NCI-H146 (cell line): ENCODE measurements around the gene CHST11.
"Not testable (repeated sequence)": the region's sequence is repeated elsewhere in the genome, so short reads cannot be mapped to it uniquely, and the experiment has no call there.

Source experiments
- DNase-seq: peaks from one replicate; lab custom pipeline; 2025; lab: John Stamatoyannopoulos, UW

CHST11 gene

GRCh38 chr12:104741077-104741476, 284.3 kb downstream of the CHST11 start:
- DNase-seq: no peak

- DNase-seq: no peak
Measured at GRCh38 chr12:104741497-104742367, 285.0 kb downstream of the CHST11 start.

- DNase-seq: peak; percentile 8
Measured at GRCh38 chr12:104742551-104743201, 285.9 kb downstream of the CHST11 start.

- DNase-seq: no peak
Measured at GRCh38 chr12:104743202-104743580, 286.4 kb downstream of the CHST11 start.

- not testable (repeated sequence) for DNase-seq
Measured at GRCh38 chr12:104743753-104744548, 287.2 kb downstream of the CHST11 start.

GRCh38 chr12:104746467-104747088, 289.8 kb downstream of the CHST11 start:
- no peak for DNase-seq

- no peak for DNase-seq
Measured at GRCh38 chr12:104747330-104747729, 290.6 kb downstream of the CHST11 start.

- no peak for DNase-seq
Measured at GRCh38 chr12:104747955-104748354, 291.2 kb downstream of the CHST11 start.

- DNase-seq: no peak
Measured at GRCh38 chr12:104748356-104748755, 291.6 kb downstream of the CHST11 start.

- no peak for DNase-seq
Measured at GRCh38 chr12:104748790-104749189, 292.0 kb downstream of the CHST11 start.

GRCh38 chr12:104749545-104749944, 292.8 kb downstream of the CHST11 start:
- no peak for DNase-seq

- DNase-seq: no peak
Measured at GRCh38 chr12:104750061-104750460, 293.3 kb downstream of the CHST11 start.

GRCh38 chr12:104751120-104751519, 294.4 kb downstream of the CHST11 start:
- DNase-seq: no peak

- DNase-seq: no peak
Measured at GRCh38 chr12:104751594-104751993, 294.8 kb downstream of the CHST11 start.

GRCh38 chr12:104752016-104752415, 295.3 kb downstream of the CHST11 start:
- DNase-seq: no peak

- DNase-seq: no peak
Measured at GRCh38 chr12:104752881-104753280, 296.1 kb downstream of the CHST11 start.

GRCh38 chr12:104756901-104757300, 300.2 kb downstream of the CHST11 start:
- no peak for DNase-seq

- DNase-seq: no peak
Measured at GRCh38 chr12:104758771-104759170, 302.0 kb downstream of the CHST11 start.

GRCh38 chr12:104761091-104761490, 304.3 kb downstream of the CHST11 start:
- DNase-seq: no peak

GRCh38 chr12:104761611-104762010, 304.9 kb downstream of the CHST11 start:
- no peak for DNase-seq

- no peak for DNase-seq
Measured at GRCh38 chr12:104763168-104763805, 306.5 kb downstream of the CHST11 start.
